GM23338 (cell line): ENCODE data around the gene MICAL3. TPM values are rescaled to one million over a fixed set of nuclear protein-coding genes. Genes with fewer than 3 reads are reported as not detected.

Source experiments
- ATAC-seq: fragments of 200-7000 bp; cut with Tn5 transposase; 3 replicates; pipeline ENCODE4 v1.9.1; 2020
- DNase-seq: peaks from one replicate; pipeline ENCODE4 v3.0.0-alpha.2; 2015; ENCODE audit warnings: low spot score
- H2AFZ ChIP-seq: fragments of 200-600 bp; sonication (generic); 2 replicates; pipeline ENCODE4 v1.8.0; 2016; ENCODE audit warnings: antibody characterized with exemption, mild to moderate bottlenecking, moderate library complexity
- H3F3A ChIP-seq: fragments of 200-600 bp; sonication (generic); replicated peaks from 2 replicates; pipeline ENCODE4 v1.8.0; 2017; ENCODE audit warnings: antibody characterized with exemption, mixed run types, low read depth
- H3K27ac ChIP-seq: fragments of 200-600 bp; sonication (generic); 2 replicates; pipeline ENCODE4 v1.6.1; 2016; ENCODE audit warnings: low read depth
- H3K27me3 ChIP-seq: fragments of 200-600 bp; sonication (generic); 2 replicates; pipeline ENCODE4 v1.8.0; 2016; ENCODE audit warnings: mild to moderate bottlenecking, mixed run types, moderate library complexity; ENCODE audit not compliant: insufficient read depth
- H3K36me3 ChIP-seq: fragments of 200-600 bp; sonication (generic); 2 replicates; pipeline ENCODE4 v1.8.0; 2016; ENCODE audit warnings: mild to moderate bottlenecking; ENCODE audit not compliant: insufficient read depth
- H3K4me1 ChIP-seq: fragments of 200-600 bp; sonication (generic); 2 replicates; pipeline ENCODE4 v1.8.0; 2016; ENCODE audit warnings: mild to moderate bottlenecking, moderate library complexity; ENCODE audit not compliant: insufficient read depth
- H3K4me2 ChIP-seq: fragments of 200-600 bp; sonication (generic); 2 replicates; pipeline ENCODE4 v1.7.1; 2017; ENCODE audit warnings: mixed run types
- H3K4me3 ChIP-seq: fragments of 200-600 bp; sonication (generic); 2 replicates; pipeline ENCODE4 v1.6.1; 2016; ENCODE audit warnings: mixed run types
- H3K79me2 ChIP-seq: fragments of 200-600 bp; sonication (generic); replicated peaks from 2 replicates; pipeline ENCODE4 v1.8.0; 2017; ENCODE audit warnings: mild to moderate bottlenecking; ENCODE audit not compliant: insufficient read depth
- H3K9me2 ChIP-seq: fragments of 200-600 bp; sonication (generic); 2 replicates; pipeline ENCODE4 v1.8.0; 2017; ENCODE audit not compliant: insufficient read depth
- H4K20me1 ChIP-seq: fragments of 200-600 bp; sonication (generic); replicated peaks from 2 replicates; pipeline ENCODE4 v1.8.0; 2017; ENCODE audit warnings: mild to moderate bottlenecking; ENCODE audit not compliant: insufficient read depth
- H3K27ac Mint-ChIP-seq: 2 replicates; pipeline ENCODE4 v1.8.0; 2020; ENCODE audit warnings: inconsistent platforms, mild to moderate bottlenecking, moderate library complexity, mixed read lengths
- H3K27me3 Mint-ChIP-seq: 3 replicates; pipeline ENCODE4 v1.8.0; 2022; ENCODE audit warnings: low read depth, mild to moderate bottlenecking, moderate library complexity, mixed read lengths, inconsistent platforms; ENCODE audit not compliant: insufficient read depth, poor library complexity
- H3K36me3 Mint-ChIP-seq: 3 replicates; pipeline ENCODE4 v1.8.0; 2021; ENCODE audit warnings: low read depth, mild to moderate bottlenecking, inconsistent platforms, moderate library complexity, mixed read lengths
- H3K4me1 Mint-ChIP-seq: 3 replicates; pipeline ENCODE4 v1.8.0; 2020; ENCODE audit warnings: mild to moderate bottlenecking, inconsistent platforms, mixed read lengths
- H3K4me3 Mint-ChIP-seq: 3 replicates; pipeline ENCODE4 v1.8.0; 2021; ENCODE audit warnings: moderate library complexity, mild to moderate bottlenecking, inconsistent platforms, mixed read lengths
- H3K9me3 Mint-ChIP-seq: 3 replicates; pipeline ENCODE4 v1.8.0; 2020; ENCODE audit warnings: moderate library complexity, mild to moderate bottlenecking, inconsistent platforms, mixed read lengths
- CREB1 ChIP-seq: fragments of 250-450 bp; sonication (Bioruptor Pico); IDR thresholded peaks from 2 replicates; pipeline ENCODE4 v1.5.0; 2020; ENCODE audit warnings: low read depth, mild to moderate bottlenecking, moderate library complexity
- ETS1 ChIP-seq: IDR thresholded peaks from 2 replicates; pipeline ENCODE4 v1.6.1; 2016; ENCODE audit warnings: antibody characterized with exemption
- EZH2 ChIP-seq: fragments of 200-600 bp; sonication (generic); IDR thresholded peaks from one replicate; pipeline ENCODE4 v1.8.0; 2017; ENCODE audit warnings: antibody characterized with exemption, mild to moderate bottlenecking, low read depth; ENCODE audit not compliant: unreplicated experiment
- JUNB ChIP-seq: IDR thresholded peaks from one replicate; pipeline ENCODE4 v1.6.1; 2016; ENCODE audit warnings: antibody characterized with exemption; ENCODE audit not compliant: unreplicated experiment
- NANOG ChIP-seq: IDR thresholded peaks from 2 replicates; pipeline ENCODE4 v1.6.1; 2016; ENCODE audit warnings: antibody characterized with exemption, borderline replicate concordance
- POLR2AphosphoS5 ChIP-seq: IDR thresholded peaks from 2 replicates; pipeline ENCODE4 v1.6.1; 2016; ENCODE audit warnings: antibody characterized with exemption, low read depth
- REST ChIP-seq: IDR thresholded peaks from one replicate; pipeline ENCODE4 v1.6.1; 2018; ENCODE audit warnings: antibody characterized with exemption; ENCODE audit not compliant: unreplicated experiment
- STAT1 ChIP-seq: IDR thresholded peaks from one replicate; pipeline ENCODE4 v1.6.1; 2016; ENCODE audit warnings: antibody characterized with exemption; ENCODE audit not compliant: unreplicated experiment
- ZNF114 ChIP-seq: fragments of 250-450 bp; sonication (Bioruptor Pico); IDR thresholded peaks from 2 replicates; pipeline ENCODE4 v1.5.0; 2020; ENCODE audit warnings: mild to moderate bottlenecking, moderate library complexity
- ZNF331 ChIP-seq: fragments of 250-450 bp; sonication (Bioruptor Pico); IDR thresholded peaks from 2 replicates; pipeline ENCODE4 v1.5.0; 2020; ENCODE audit warnings: low read depth, mild to moderate bottlenecking, moderate library complexity
- polyA plus RNA-seq: library from polyadenylated mRNA; unstranded; fragments of >200 nt; fragmentation: Nextera tagmentation; extraction: Ambion mirVana; gene quantifications from 2 replicates; pipeline ENCODE4 v1.2.1, GENCODE V29; 2016
- total RNA-seq: library from RNA; depleted of rRNA; stranded (reverse); fragments of >200 nt; shearing (Covaris generic); gene quantifications from 2 replicates; pipeline ENCODE4 v1.2.3, GENCODE V29; 2014
- TF ChIP-seq, protein P1 (sequence below), 2 experiments: fragments of 200-600 bp in 1 of 2; sonication (generic) in 1 of 2; conservative IDR thresholded peaks; 2 replicates each; pipeline versions ENCODE4 v1.5.1 to v1.6.1; 2016 to 2017; ENCODE audit warnings: antibody characterized with exemption in 2 of 2, low read depth in 2 of 2, mild to moderate bottlenecking in 2 of 2, moderate library complexity in 1 of 2

The MICAL3 gene
- total and polyA plus RNA-seq, 2 experiments from 2014 or later, result 10.1 to 33.9 TPM

DNA sequence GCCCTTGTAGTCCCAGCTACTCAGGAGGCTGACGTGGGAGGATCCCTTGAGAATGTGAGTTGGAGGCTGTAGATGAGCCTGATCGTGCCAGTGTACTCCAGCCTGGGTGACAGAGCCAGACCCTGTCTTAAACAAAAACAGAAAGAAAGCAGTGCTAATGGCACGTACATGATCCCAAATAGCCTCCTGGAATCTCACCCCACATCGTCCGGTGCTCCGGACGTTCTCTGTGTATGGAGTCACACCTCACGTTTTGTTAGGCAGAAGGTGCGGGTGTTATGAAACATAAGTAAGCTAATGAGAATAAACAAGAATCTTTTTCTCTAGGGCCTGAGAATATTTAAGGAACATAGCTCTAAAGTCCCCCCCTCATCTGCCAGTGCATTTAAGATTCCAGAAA is 23.7 kb upstream of the MICAL3 start:
- TF ChIP-seq ZNF114 (CRISPR knock-in tag) (no peak), POLR2AphosphoS5 (no peak), JUNB (no peak), STAT1 (no peak), ETS1 (no peak), EZH2 (no peak), NANOG (no peak), REST (no peak), CREB1 (CRISPR knock-in tag) (no peak)
- TF ChIP-seq, protein P1, sequence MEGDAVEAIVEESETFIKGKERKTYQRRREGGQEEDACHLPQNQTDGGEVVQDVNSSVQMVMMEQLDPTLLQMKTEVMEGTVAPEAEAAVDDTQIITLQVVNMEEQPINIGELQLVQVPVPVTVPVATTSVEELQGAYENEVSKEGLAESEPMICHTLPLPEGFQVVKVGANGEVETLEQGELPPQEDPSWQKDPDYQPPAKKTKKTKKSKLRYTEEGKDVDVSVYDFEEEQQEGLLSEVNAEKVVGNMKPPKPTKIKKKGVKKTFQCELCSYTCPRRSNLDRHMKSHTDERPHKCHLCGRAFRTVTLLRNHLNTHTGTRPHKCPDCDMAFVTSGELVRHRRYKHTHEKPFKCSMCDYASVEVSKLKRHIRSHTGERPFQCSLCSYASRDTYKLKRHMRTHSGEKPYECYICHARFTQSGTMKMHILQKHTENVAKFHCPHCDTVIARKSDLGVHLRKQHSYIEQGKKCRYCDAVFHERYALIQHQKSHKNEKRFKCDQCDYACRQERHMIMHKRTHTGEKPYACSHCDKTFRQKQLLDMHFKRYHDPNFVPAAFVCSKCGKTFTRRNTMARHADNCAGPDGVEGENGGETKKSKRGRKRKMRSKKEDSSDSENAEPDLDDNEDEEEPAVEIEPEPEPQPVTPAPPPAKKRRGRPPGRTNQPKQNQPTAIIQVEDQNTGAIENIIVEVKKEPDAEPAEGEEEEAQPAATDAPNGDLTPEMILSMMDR (conservative IDR thresholded peaks at IDR 0.05; ENCODE audit: low read depth in 2 of 2), result no peak
- Histone ChIP-seq H3K36me3 (no peaks in the 10 kb centered on the region), H3F3A (no peaks in the 10 kb centered on the region), H3K79me2 (no peaks in the 10 kb centered on the region), H3K9me2 (no peaks in the 10 kb centered on the region), H3K4me2 (no peak overlapping the region), H3K4me3 (no peak overlapping the region), H3K4me1 (no peaks in the 10 kb centered on the region), H3K27me3 (no peaks in the 10 kb centered on the region), H4K20me1 (no peaks in the 10 kb centered on the region), H3K27ac (no peak overlapping the region), H2AFZ (no peak overlapping the region)
- ATAC-seq (no peak), DNase-seq (no peak)
- H3K27ac Mint-ChIP-seq, result no peak overlapping the region
- H3K4me1 Mint-ChIP-seq, result no peaks in the 10 kb centered on the region; the same call in 2 of the 3 replicates
- peaks cover 18% of the 10 kb centered on the region for H3K27me3 Mint-ChIP-seq
- H3K4me3 Mint-ChIP-seq, result no peak overlapping the region
- H3K9me3 Mint-ChIP-seq, result no peaks in the 10 kb centered on the region; the same call in 2 of the 3 replicates
- H3K36me3 Mint-ChIP-seq, result no peaks in the 10 kb centered on the region

GRCh38 chr22:18045794-18046193 is 21.4 kb upstream of the MICAL3 start:
- H3K79me2 ChIP-seq, result no peaks in the 10 kb centered on the region
- H3F3A ChIP-seq, result no peaks in the 10 kb centered on the region
- H3K27ac Mint-ChIP-seq, result no peak overlapping the region
- no peak overlapping the region for H3K4me2 ChIP-seq
- no peak overlapping the region for H3K4me3 Mint-ChIP-seq
- H3K4me1 Mint-ChIP-seq, result no peaks in the 10 kb centered on the region; the same call in 2 of the 3 replicates
- ATAC-seq (no peak), DNase-seq (no peak)
- H3K27me3 Mint-ChIP-seq, result peaks cover 8% of the 10 kb centered on the region
- H3K9me2 ChIP-seq, result no peaks in the 10 kb centered on the region
- no peaks in the 10 kb centered on the region for H3K4me1 ChIP-seq
- no peaks in the 10 kb centered on the region for H3K36me3 ChIP-seq
- H3K36me3 Mint-ChIP-seq, result no peaks in the 10 kb centered on the region
- no peaks in the 10 kb centered on the region for H3K27me3 ChIP-seq
- H3K9me3 Mint-ChIP-seq, result peaks cover 5% of the 10 kb centered on the region; the same call in 2 of the 3 replicates
- H3K4me3 ChIP-seq, result no peak overlapping the region
- no peak overlapping the region for H3K27ac ChIP-seq
- no peak overlapping the region for H2AFZ ChIP-seq
- no peaks in the 10 kb centered on the region for H4K20me1 ChIP-seq
- TF ChIP-seq ZNF331 (CRISPR knock-in tag), result no peak
